Muscle layer of duodenum (tissue), 2 donors: Measurements from ENCODE around the gene TMEM130.

Experiments used
- H3K27ac ChIP-seq: one replicate; pipeline ENCODE4 v1.7.0; 2013; ENCODE audit warnings: mild to moderate bottlenecking, low read length
- H3K27me3 ChIP-seq: one replicate; pipeline ENCODE4 v1.7.0; 2013; ENCODE audit warnings: low read depth, mild to moderate bottlenecking, control low read depth, low read length
- H3K36me3 ChIP-seq, 2 donors: one replicate each; pipeline ENCODE4 v1.7.0; 2013; ENCODE audit warnings: low read length in 2 of 2, control low read depth in 1 of 2, mild to moderate bottlenecking in 1 of 2; ENCODE audit not compliant: insufficient read depth in 2 of 2, control insufficient read depth in 1 of 2
- H3K4me1 ChIP-seq, 2 donors: one replicate each; pipeline ENCODE4 v1.7.0; 2013; ENCODE audit warnings: low read length in 2 of 2, mild to moderate bottlenecking in 2 of 2, control low read depth in 1 of 2, moderate library complexity in 1 of 2; ENCODE audit not compliant: insufficient read depth in 2 of 2, control insufficient read depth in 1 of 2
- H3K4me3 ChIP-seq, 2 donors: one replicate each; pipeline ENCODE4 v1.7.0; 2013; ENCODE audit warnings: low read length in 2 of 2, low read depth in 1 of 2, mild to moderate bottlenecking in 1 of 2
- H3K9me3 ChIP-seq, 2 donors: one replicate each; pipeline ENCODE4 v1.7.0; 2013; ENCODE audit warnings: low read length in 2 of 2, control low read depth in 1 of 2, mild to moderate bottlenecking in 1 of 2; ENCODE audit not compliant: control insufficient read depth in 1 of 2
- donor health status: healthy.

Gene TMEM130, protein sequence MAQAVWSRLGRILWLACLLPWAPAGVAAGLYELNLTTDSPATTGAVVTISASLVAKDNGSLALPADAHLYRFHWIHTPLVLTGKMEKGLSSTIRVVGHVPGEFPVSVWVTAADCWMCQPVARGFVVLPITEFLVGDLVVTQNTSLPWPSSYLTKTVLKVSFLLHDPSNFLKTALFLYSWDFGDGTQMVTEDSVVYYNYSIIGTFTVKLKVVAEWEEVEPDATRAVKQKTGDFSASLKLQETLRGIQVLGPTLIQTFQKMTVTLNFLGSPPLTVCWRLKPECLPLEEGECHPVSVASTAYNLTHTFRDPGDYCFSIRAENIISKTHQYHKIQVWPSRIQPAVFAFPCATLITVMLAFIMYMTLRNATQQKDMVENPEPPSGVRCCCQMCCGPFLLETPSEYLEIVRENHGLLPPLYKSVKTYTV

GRCh38 chr7:98869597-98870120, at the start of gene TMEM130:
TMEM130 (minus strand) TSS chr7:98870014; CDS start chr7:98869861, 153 bp downstream.
- no peaks in the 10 kb centered on the region for H3K36me3 ChIP-seq
- H3K27ac ChIP-seq: no peak within 1 kb of the TSS
- H3K4me1 ChIP-seq: peaks cover 0 to 16% of the 10 kb centered on the region in 2 donors
- H3K9me3 ChIP-seq: no peaks in the 10 kb centered on the region
- peak within 1 kb of the TSS in 1 of 2 donors; percentile 60 for H3K4me3 ChIP-seq
- no peaks in the 10 kb centered on the region for H3K27me3 ChIP-seq

DNA sequence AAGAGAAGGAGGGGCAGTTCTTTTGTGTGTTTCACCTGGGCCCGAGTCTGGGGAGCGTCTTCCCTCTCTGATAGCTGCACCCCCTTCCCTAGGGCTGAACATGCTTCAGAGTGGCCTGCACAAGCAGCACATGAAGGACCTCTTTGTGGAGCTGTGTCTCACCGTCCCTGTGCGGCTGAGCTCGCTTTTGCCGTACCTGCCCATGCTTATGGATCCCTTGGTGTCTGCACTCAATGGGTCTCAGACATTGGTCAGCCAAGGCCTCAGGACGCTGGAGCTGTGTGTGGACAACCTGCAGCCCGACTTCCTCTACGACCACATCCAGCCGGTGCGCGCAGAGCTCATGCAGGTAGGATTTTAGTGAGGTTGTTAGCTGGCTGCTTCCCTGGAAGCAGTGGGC, 47.5 kb upstream of the TMEM130 start:
- Histone ChIP-seq H3K36me3 (peaks cover 52 to 77% of the 10 kb centered on the region in 2 donors), H3K9me3 (no peaks in the 10 kb centered on the region), H3K27ac (no peak overlapping the region), H3K27me3 (no peaks in the 10 kb centered on the region), H3K4me3 (no peak overlapping the region), H3K4me1 (no peaks in the 10 kb centered on the region)

- Histone ChIP-seq H3K27ac (no peak overlapping the region), H3K36me3 (peaks cover 60 to 80% of the 10 kb centered on the region in 2 donors), H3K9me3 (no peaks in the 10 kb centered on the region), H3K4me1 (no peaks in the 10 kb centered on the region), H3K4me3 (no peak overlapping the region), H3K27me3 (no peaks in the 10 kb centered on the region)
These were observed 43.8 kb upstream of the TMEM130 start for GRCh38 chr7:98913612-98914011.

DNA sequence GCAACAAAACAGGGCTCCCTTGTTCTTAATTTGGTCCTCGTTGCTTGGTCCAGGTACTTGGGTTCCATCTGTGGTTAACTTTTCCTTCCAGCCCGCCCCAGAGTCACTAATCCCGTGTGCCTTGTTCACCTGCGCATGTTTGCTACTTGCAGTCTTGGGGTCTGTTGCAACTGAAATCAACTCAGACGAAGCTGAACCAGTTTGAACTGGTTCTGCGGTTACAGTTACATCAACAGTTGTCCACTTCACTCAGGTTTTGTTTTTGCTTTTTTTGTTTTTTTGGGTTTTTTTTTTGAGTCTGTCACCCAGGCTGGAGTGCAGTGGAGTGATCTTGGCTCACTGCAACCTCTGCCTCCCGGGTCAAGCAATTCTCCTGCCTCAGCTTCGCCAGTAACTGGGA, 43.2 kb upstream of the TMEM130 start:
- Histone ChIP-seq H3K4me3 (no peak overlapping the region), H3K36me3 (peaks cover 65 to 80% of the 10 kb centered on the region in 2 donors), H3K27ac (no peak overlapping the region), H3K27me3 (no peaks in the 10 kb centered on the region), H3K4me1 (no peaks in the 10 kb centered on the region), H3K9me3 (no peaks in the 10 kb centered on the region)

DNA sequence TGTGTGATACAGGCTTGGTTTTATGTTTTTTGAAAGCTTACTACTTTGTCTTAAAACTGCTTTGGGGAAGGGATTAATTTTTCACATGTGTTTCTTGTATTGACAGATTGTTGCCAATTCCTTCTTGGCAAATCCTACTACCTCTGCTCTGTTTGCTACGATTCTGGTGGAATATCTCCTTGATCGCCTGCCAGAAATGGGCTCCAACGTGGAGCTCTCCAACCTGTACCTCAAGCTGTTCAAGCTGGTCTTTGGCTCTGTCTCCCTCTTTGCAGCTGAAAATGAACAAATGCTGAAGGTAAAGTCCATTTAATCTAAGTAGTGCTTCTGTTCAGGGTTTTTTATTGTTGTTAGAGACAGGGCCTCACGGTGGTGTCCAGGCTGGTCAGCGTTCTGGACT, 42.1 kb upstream of the TMEM130 start:
- no peaks in the 10 kb centered on the region for H3K4me1 ChIP-seq

GRCh38 chr7:98910427-98910826, 40.6 kb upstream of the TMEM130 start:
- Histone ChIP-seq H3K4me1 (no peaks in the 10 kb centered on the region), H3K4me3 (no peak overlapping the region), H3K27ac (no peak overlapping the region), H3K9me3 (no peaks in the 10 kb centered on the region), H3K27me3 (no peaks in the 10 kb centered on the region), H3K36me3 (peaks cover 57 to 75% of the 10 kb centered on the region in 2 donors)

More for the DNA sequence above, 42.1 kb upstream of the TMEM130 start:
- Histone ChIP-seq H3K4me3 (no peak overlapping the region), H3K27me3 (no peaks in the 10 kb centered on the region), H3K36me3 (peaks cover 63 to 78% of the 10 kb centered on the region in 2 donors), H3K27ac (no peak overlapping the region), H3K9me3 (no peaks in the 10 kb centered on the region)

- H3K36me3 ChIP-seq: peaks cover 65 to 84% of the 10 kb centered on the region in 2 donors
- no peaks in the 10 kb centered on the region for H3K27me3 ChIP-seq
- no peak overlapping the region for H3K27ac ChIP-seq
- no peak overlapping the region for H3K4me3 ChIP-seq
- no peaks in the 10 kb centered on the region for H3K9me3 ChIP-seq
- no peaks in the 10 kb centered on the region for H3K4me1 ChIP-seq
These were observed 39.7 kb upstream of the TMEM130 start for GRCh38 chr7:98909487-98909886.

- H3K9me3 ChIP-seq: no peaks in the 10 kb centered on the region
- H3K36me3 ChIP-seq: peaks cover 66 to 86% of the 10 kb centered on the region in 2 donors
- no peak overlapping the region for H3K4me3 ChIP-seq
- H3K27me3 ChIP-seq: no peaks in the 10 kb centered on the region
- no peak overlapping the region for H3K27ac ChIP-seq
- no peaks in the 10 kb centered on the region for H3K4me1 ChIP-seq
These were observed 38.8 kb upstream of the TMEM130 start for GRCh38 chr7:98908585-98908984.

DNA sequence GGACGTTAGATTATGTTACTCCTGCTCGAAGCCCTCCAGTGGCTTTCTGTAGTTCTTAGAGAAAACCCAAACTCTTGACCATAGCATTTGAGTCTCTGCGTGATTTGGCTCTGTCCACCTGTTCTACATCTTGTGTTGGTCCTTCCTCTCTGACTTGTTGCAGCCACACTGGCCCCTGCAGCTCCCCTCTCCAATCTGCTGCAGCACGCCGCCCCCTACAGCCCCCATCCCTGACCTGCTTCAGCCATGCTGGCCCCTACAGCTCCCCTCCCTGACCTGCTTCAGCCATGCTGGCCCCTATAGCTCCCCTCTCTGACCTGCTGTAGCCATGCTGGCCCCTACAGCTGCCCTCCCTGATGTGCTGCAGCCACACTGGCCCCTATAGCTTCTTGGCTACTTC, 37.8 kb upstream of the TMEM130 start:
- H3K36me3 ChIP-seq: peaks cover 66 to 86% of the 10 kb centered on the region in 2 donors
- H3K4me1 ChIP-seq: no peaks in the 10 kb centered on the region

GRCh38 chr7:98903246-98903645, 33.4 kb upstream of the TMEM130 start:
- H3K9me3 ChIP-seq: no peaks in the 10 kb centered on the region
- H3K4me1 ChIP-seq: no peaks in the 10 kb centered on the region
- peaks cover 61 to 90% of the 10 kb centered on the region in 2 donors for H3K36me3 ChIP-seq

More for the DNA sequence above, 37.8 kb upstream of the TMEM130 start:
- Histone ChIP-seq H3K27ac (no peak overlapping the region), H3K27me3 (no peaks in the 10 kb centered on the region), H3K4me3 (no peak overlapping the region), H3K9me3 (no peaks in the 10 kb centered on the region)

DNA sequence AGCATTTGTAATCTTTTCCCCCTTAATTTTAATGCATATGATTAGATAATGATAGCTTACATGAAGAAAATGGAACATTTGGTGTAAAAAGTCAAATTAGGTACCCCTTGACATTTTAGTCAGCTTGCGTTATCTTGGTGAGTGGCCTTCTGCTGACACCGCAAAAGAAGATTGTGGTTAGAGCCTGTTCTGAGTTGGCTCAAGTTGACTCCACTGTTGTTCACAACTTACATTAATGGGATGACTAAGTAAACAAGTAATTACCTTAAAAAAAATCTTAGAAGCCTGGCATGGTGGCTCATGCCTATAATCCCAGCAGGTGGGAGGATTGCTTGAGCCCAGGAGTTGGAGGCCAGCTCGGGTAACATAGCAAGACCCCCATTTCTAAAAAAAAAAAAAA, 32.7 kb upstream of the TMEM130 start:
- Histone ChIP-seq H3K4me1 (no peaks in the 10 kb centered on the region), H3K9me3 (no peaks in the 10 kb centered on the region), H3K36me3 (peaks cover 63 to 90% of the 10 kb centered on the region in 2 donors), H3K27ac (no peak overlapping the region), H3K4me3 (no peak overlapping the region), H3K27me3 (no peaks in the 10 kb centered on the region)

More at GRCh38 chr7:98903246-98903645, 33.4 kb upstream of the TMEM130 start:
- Histone ChIP-seq H3K4me3 (no peak overlapping the region), H3K27ac (no peak overlapping the region), H3K27me3 (no peaks in the 10 kb centered on the region)
